ENCODE data around the gene PTPN4. TPM values are rescaled to one million over a fixed set of nuclear protein-coding genes. Genes with fewer than 3 reads are reported as not detected.

Gene PTPN4
- total RNA-seq, 1 experiment from 2014 or later, result 44.5 TPM

GRCh38 chr2:119768742-119769141, 9.0 kb downstream of the PTPN4 start:
- Histone ChIP-seq H3K36me3 (ENCODE audit: low read depth, low read length) (no peaks in the 10 kb centered on the region), H3K4me3 (ENCODE audit: low read length) (no peak overlapping the region), H2AFZ (ENCODE audit: low read length) (no peak overlapping the region), H3F3A (ENCODE audit: low read length, unreplicated experiment) (no peaks in the 10 kb centered on the region), H3K4me1 (ENCODE audit: insufficient read depth, low read length) (peaks cover 21% of the 10 kb centered on the region), H3K4me2 (ENCODE audit: low read length) (no peak overlapping the region), H3K27ac (ENCODE audit: low read length) (no peak overlapping the region), H3K79me2 (ENCODE audit: low read length) (peaks cover 96% of the 10 kb centered on the region), H3K9ac (ENCODE audit: low read length) (no peak overlapping the region), H3K9me3 (ENCODE audit: low read length) (no peaks in the 10 kb centered on the region), H3K9me2 (replicated peaks; ENCODE audit: low read length) (no peaks in the 10 kb centered on the region), H4K20me1 (ENCODE audit: low read length) (peaks cover 47% of the 10 kb centered on the region), H3K27me3 (ENCODE audit: low read length) (no peaks in the 10 kb centered on the region)
- no peak for DNase-seq
- ChIA-PET CTCF (interaction anchor here (0.6 kb wide), 1 partner anchor 406 kb away, joined by 3 read pairs; no protein-coding TSS in a partner anchor), POLR2A (ENCODE audit: unreplicated experiment) (no interaction called here)
- TF ChIP-seq CTCF (conservative IDR thresholded peaks at IDR 0.05; ENCODE audit: low read depth, low read length) (no peak), EZH2 (IDR thresholded peaks at IDR 0.05; ENCODE audit: low read length, unreplicated experiment) (no peak), EZH2phosphoT487 (IDR thresholded peaks at IDR 0.05; ENCODE audit: borderline replicate concordance, low read length) (no peak)
- intact Hi-C loops (cut with micrococcal nuclease), result no loop called here
- no TSS peak for BruUV-seq (replicated peaks)
- ATAC-seq, result no peak

GRCh38 chr2:119769645-119770044, 9.9 kb downstream of the PTPN4 start:
- Histone ChIP-seq H3K9me2 (replicated peaks; ENCODE audit: low read length) (no peaks in the 10 kb centered on the region), H3K4me2 (ENCODE audit: low read length) (no peak overlapping the region), H3K9me3 (ENCODE audit: low read length) (no peaks in the 10 kb centered on the region), H3K27ac (ENCODE audit: low read length) (no peak overlapping the region), H3K27me3 (ENCODE audit: low read length) (no peaks in the 10 kb centered on the region), H3K4me1 (ENCODE audit: insufficient read depth, low read length) (peaks cover 11% of the 10 kb centered on the region), H3K36me3 (ENCODE audit: low read depth, low read length) (no peaks in the 10 kb centered on the region), H3K4me3 (ENCODE audit: low read length) (no peak overlapping the region), H3K79me2 (ENCODE audit: low read length) (peaks cover 96% of the 10 kb centered on the region), H2AFZ (ENCODE audit: low read length) (no peak overlapping the region), H3K9ac (ENCODE audit: low read length) (no peak overlapping the region), H4K20me1 (ENCODE audit: low read length) (peaks cover 38% of the 10 kb centered on the region), H3F3A (ENCODE audit: low read length, unreplicated experiment) (no peaks in the 10 kb centered on the region)
- intact Hi-C loops (cut with micrococcal nuclease), result no loop called here
- BruUV-seq (replicated peaks), result no TSS peak
- DNase-seq (no peak), ATAC-seq (no peak)
- TF ChIP-seq EZH2phosphoT487 (IDR thresholded peaks at IDR 0.05; ENCODE audit: borderline replicate concordance, low read length) (no peak), CTCF (conservative IDR thresholded peaks at IDR 0.05; ENCODE audit: low read depth, low read length) (no peak), EZH2 (IDR thresholded peaks at IDR 0.05; ENCODE audit: low read length, unreplicated experiment) (no peak)
- ChIA-PET CTCF (interaction anchor here (0.6 kb wide), 1 partner anchor 405 kb away, joined by 3 read pairs; no protein-coding TSS in a partner anchor), POLR2A (ENCODE audit: unreplicated experiment) (no interaction called here)

- peaks cover 88% of the 10 kb centered on the region for H3K79me2 ChIP-seq (ENCODE audit: low read length)
- no peaks in the 10 kb centered on the region for H3K9me3 ChIP-seq (ENCODE audit: low read length)
- no peak overlapping the region for H2AFZ ChIP-seq (ENCODE audit: low read length)
- H3K27ac ChIP-seq (ENCODE audit: low read length), result no peak overlapping the region
- peaks cover 28% of the 10 kb centered on the region for H4K20me1 ChIP-seq (ENCODE audit: low read length)
- ChIA-PET CTCF (no interaction called here), POLR2A (ENCODE audit: unreplicated experiment) (no interaction called here)
- no peak overlapping the region for H3K9ac ChIP-seq (ENCODE audit: low read length)
- DNase-seq (no peak), ATAC-seq (no peak)
- H3K4me3 ChIP-seq (ENCODE audit: low read length), result no peak overlapping the region
- no peaks in the 10 kb centered on the region for H3F3A ChIP-seq (ENCODE audit: low read length, unreplicated experiment)
- peaks cover 3% of the 10 kb centered on the region; the same call in 1 of the 2 replicates for H3K36me3 ChIP-seq (ENCODE audit: low read depth, low read length)
- H3K27me3 ChIP-seq (ENCODE audit: low read length), result no peaks in the 10 kb centered on the region
- no peaks in the 10 kb centered on the region for H3K4me1 ChIP-seq (ENCODE audit: insufficient read depth, low read length)
- no peaks in the 10 kb centered on the region for H3K9me2 ChIP-seq (replicated peaks; ENCODE audit: low read length)
- no peak overlapping the region for H3K4me2 ChIP-seq (ENCODE audit: low read length)
- TF ChIP-seq EZH2 (IDR thresholded peaks at IDR 0.05; ENCODE audit: low read length, unreplicated experiment) (no peak), CTCF (conservative IDR thresholded peaks at IDR 0.05; ENCODE audit: low read depth, low read length) (no peak), EZH2phosphoT487 (IDR thresholded peaks at IDR 0.05; ENCODE audit: borderline replicate concordance, low read length) (no peak)
- no TSS peak for BruUV-seq (replicated peaks)
- intact Hi-C loops (cut with micrococcal nuclease), result no loop called here
Measured at GRCh38 chr2:119771331-119771730, 11.6 kb downstream of the PTPN4 start.
